MM.1S (cell line): ENCODE results near the gene RCOR1.

Experiments used
- DNase-seq: peaks from one replicate; pipeline ENCODE4 v3.0.0-alpha.2; 2015
- H2AFZ ChIP-seq: fragments of 300-600 bp; sonication (generic); 2 replicates; pipeline ENCODE4 v1.6.0; 2016; ENCODE audit warnings: antibody characterized with exemption, low read length
- H3F3A ChIP-seq: fragments of 300-600 bp; sonication (generic); 2 replicates; pipeline ENCODE4 v1.6.1; 2016; ENCODE audit warnings: mild to moderate bottlenecking, antibody characterized with exemption, low read length, moderate library complexity, mixed read lengths; ENCODE audit not compliant: insufficient read depth
- H3K27ac ChIP-seq: fragments of 300-600 bp; sonication (generic); 2 replicates; pipeline ENCODE4 v1.5.1; 2016; ENCODE audit warnings: mild to moderate bottlenecking, low read length
- H3K27me3 ChIP-seq: fragments of 300-600 bp; sonication (generic); replicated peaks from 2 replicates; pipeline ENCODE4 v1.6.0; 2016; ENCODE audit warnings: low read length; ENCODE audit not compliant: insufficient read depth
- H3K36me3 ChIP-seq: fragments of 300-600 bp; sonication (generic); replicated peaks from 2 replicates; pipeline ENCODE4 v1.6.1; 2016; ENCODE audit warnings: mild to moderate bottlenecking, low read length, mixed read lengths; ENCODE audit not compliant: insufficient read depth
- H3K4me1 ChIP-seq: fragments of 300-600 bp; sonication (generic); 2 replicates; pipeline ENCODE4 v1.6.1; 2016; ENCODE audit warnings: low read length, mixed read lengths
- H3K4me2 ChIP-seq: fragments of 300-600 bp; sonication (generic); 2 replicates; pipeline ENCODE4 v1.6.0; 2016; ENCODE audit warnings: low read depth, low read length
- H3K4me3 ChIP-seq: fragments of 300-600 bp; sonication (generic); 2 replicates; pipeline ENCODE4 v1.5.1; 2016; ENCODE audit warnings: low read length, mixed read lengths
- H3K79me2 ChIP-seq: fragments of 300-600 bp; sonication (generic); 2 replicates; pipeline ENCODE4 v1.6.1; 2016; ENCODE audit warnings: mixed run types, low read length, mixed read lengths
- H3K9ac ChIP-seq: fragments of 300-600 bp; sonication (generic); 2 replicates; pipeline ENCODE4 v1.6.1; 2016; ENCODE audit warnings: low read length, mixed read lengths
- H3K9me2 ChIP-seq: fragments of 300-600 bp; sonication (generic); replicated peaks from 2 replicates; pipeline ENCODE4 v1.6.1; 2016; ENCODE audit warnings: mild to moderate bottlenecking, low read length, mixed read lengths; ENCODE audit not compliant: insufficient read depth
- H3K9me3 ChIP-seq: fragments of 300-600 bp; sonication (generic); replicated peaks from 2 replicates; pipeline ENCODE4 v1.6.1; 2016; ENCODE audit warnings: mild to moderate bottlenecking, low read length, mixed read lengths; ENCODE audit not compliant: insufficient read depth
- H4K20me1 ChIP-seq: fragments of 300-600 bp; sonication (generic); 2 replicates; pipeline ENCODE4 v1.6.1; 2016; ENCODE audit warnings: mild to moderate bottlenecking, low read length, moderate library complexity, mixed read lengths; ENCODE audit not compliant: insufficient read depth
- EZH2 ChIP-seq: fragments of 300-600 bp; sonication (generic); optimal IDR thresholded peaks from 2 replicates; pipeline ENCODE3; 2017; ENCODE audit warnings: low read depth, mild to moderate bottlenecking, antibody characterized with exemption, low read length, mixed read lengths
- EZH2phosphoT487 ChIP-seq: fragments of 300-600 bp; sonication (generic); IDR thresholded peaks from 2 replicates; pipeline ENCODE4 v1.6.1; 2018; ENCODE audit warnings: antibody characterized with exemption, low read length
- TF ChIP-seq, protein P1 (sequence below): fragments of 300-600 bp; sonication (generic); IDR thresholded peaks from 2 replicates; pipeline ENCODE4 v1.5.1; 2016; ENCODE audit warnings: antibody characterized with exemption, low read length, mixed read lengths

RCOR1 gene

GRCh38 chr14:102779574-102780315 lies 187.3 kb downstream of the RCOR1 start:
- H3K9me2 ChIP-seq, result no peaks in the 10 kb centered on the region
- H3K9me3 ChIP-seq, result no peaks in the 10 kb centered on the region
- H3K4me2 ChIP-seq, result peak overlapping the region; percentile 79
- H4K20me1 ChIP-seq, result no peaks in the 10 kb centered on the region
- no peak overlapping the region for H2AFZ ChIP-seq
- peaks cover 64% of the 10 kb centered on the region for H3K79me2 ChIP-seq
- no peak overlapping the region for H3K9ac ChIP-seq
- no peaks in the 10 kb centered on the region for H3K27me3 ChIP-seq
- H3F3A ChIP-seq, result no peaks in the 10 kb centered on the region; the same call in 1 of the 2 replicates
- TF ChIP-seq EZH2 (no peak), EZH2phosphoT487 (no peak)
- TF ChIP-seq, protein P1, sequence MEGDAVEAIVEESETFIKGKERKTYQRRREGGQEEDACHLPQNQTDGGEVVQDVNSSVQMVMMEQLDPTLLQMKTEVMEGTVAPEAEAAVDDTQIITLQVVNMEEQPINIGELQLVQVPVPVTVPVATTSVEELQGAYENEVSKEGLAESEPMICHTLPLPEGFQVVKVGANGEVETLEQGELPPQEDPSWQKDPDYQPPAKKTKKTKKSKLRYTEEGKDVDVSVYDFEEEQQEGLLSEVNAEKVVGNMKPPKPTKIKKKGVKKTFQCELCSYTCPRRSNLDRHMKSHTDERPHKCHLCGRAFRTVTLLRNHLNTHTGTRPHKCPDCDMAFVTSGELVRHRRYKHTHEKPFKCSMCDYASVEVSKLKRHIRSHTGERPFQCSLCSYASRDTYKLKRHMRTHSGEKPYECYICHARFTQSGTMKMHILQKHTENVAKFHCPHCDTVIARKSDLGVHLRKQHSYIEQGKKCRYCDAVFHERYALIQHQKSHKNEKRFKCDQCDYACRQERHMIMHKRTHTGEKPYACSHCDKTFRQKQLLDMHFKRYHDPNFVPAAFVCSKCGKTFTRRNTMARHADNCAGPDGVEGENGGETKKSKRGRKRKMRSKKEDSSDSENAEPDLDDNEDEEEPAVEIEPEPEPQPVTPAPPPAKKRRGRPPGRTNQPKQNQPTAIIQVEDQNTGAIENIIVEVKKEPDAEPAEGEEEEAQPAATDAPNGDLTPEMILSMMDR, result no peak
- peak overlapping the region; percentile 82; the same call in 1 of the 2 replicates for H3K4me3 ChIP-seq
- no peak overlapping the region for H3K27ac ChIP-seq
- H3K4me1 ChIP-seq, result peaks cover 16% of the 10 kb centered on the region; the same call in 1 of the 2 replicates
- DNase-seq, result no peak
- H3K36me3 ChIP-seq, result no peaks in the 10 kb centered on the region
